AG04450 (cell line): ENCODE measurements around the gene ZNF622. TPM values are rescaled to one million over a fixed set of nuclear protein-coding genes. Genes with fewer than 3 reads are reported as not detected.
A peak's percentile ranks its signal among the peaks of the same experiment; 100 is the strongest.

Source experiments
- CTCF ChIA-PET: fragments of 300-600, 350-600 bp; formaldehyde crosslinking; extraction: SDS; loops from one replicate; lab custom pipeline; 2022; ENCODE audit warnings: antibody characterized with exemption, inconsistent platforms; lab: Charles Lee
- POLR2A ChIA-PET: fragments of 350-600 bp; formaldehyde crosslinking; extraction: SDS; loops from one replicate; lab custom pipeline; 2021; ENCODE audit warnings: antibody characterized with exemption, inconsistent platforms; lab: Yijun Ruan, JAX
- DNase-seq: peaks from one replicate; pipeline ENCODE4 v3.0.0-alpha.2; 2011; ENCODE audit warnings: low read depth, low spot score
- H3K27ac ChIP-seq: one replicate; pipeline ENCODE4 v1.5.1; 2012; ENCODE audit warnings: low read depth, low read length, control low read depth
- H3K27me3 ChIP-seq: one replicate; pipeline ENCODE4 v1.6.0; 2012; ENCODE audit warnings: low read length; ENCODE audit not compliant: control insufficient read depth, insufficient read depth
- H3K4me3 ChIP-seq: 2 replicates; pipeline ENCODE4 v1.5.1; 2011; ENCODE audit warnings: mild to moderate bottlenecking, low read depth, low read length, control low read depth
- H3K9me3 ChIP-seq: 2 replicates; pipeline ENCODE4 v1.5.1; 2012; ENCODE audit warnings: low read length; ENCODE audit not compliant: control insufficient read depth, insufficient read depth
- polyA plus RNA-seq: library from polyadenylated mRNA; depleted of rRNA; stranded (reverse); fragments of >200 nt; gene quantifications from 2 replicates; pipeline ENCODE4 v1.2.3, GENCODE V29; 2011
- TF ChIP-seq, protein P1 (sequence below): IDR thresholded peaks from 2 replicates; pipeline ENCODE4 v1.5.1; 2011; ENCODE audit warnings: low read depth, low read length, control low read depth, inconsistent platforms

Gene ZNF622
- polyA plus RNA-seq, 1 experiment: 21.5 TPM

DNA sequence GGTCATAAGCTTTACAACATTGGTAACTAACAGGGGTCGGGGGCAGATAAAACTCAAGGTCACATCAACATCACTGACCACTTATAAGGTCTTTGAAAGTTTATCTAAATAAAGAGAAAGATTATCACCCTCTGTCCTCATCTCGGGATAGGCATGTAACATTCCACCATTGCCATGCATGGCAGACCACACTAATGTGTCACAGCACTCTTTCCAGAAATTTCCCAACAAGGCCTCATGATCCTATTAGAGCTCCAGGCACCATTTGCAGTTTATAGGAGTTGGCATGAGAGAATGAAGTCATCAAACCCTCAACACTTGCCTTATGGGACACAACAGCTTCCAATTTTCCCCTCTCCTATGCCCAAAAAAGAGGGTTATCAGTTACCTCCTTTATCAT, 31.9 kb upstream of the ZNF622 start:
- no peak for DNase-seq
- CTCF ChIA-PET: no interaction called here
- Histone ChIP-seq H3K4me3 (no peak overlapping the region), H3K27me3 (peaks cover 3% of the 10 kb centered on the region), H3K27ac (no peak overlapping the region), H3K9me3 (peaks cover 5% of the 10 kb centered on the region)
- TF ChIP-seq, protein P1, sequence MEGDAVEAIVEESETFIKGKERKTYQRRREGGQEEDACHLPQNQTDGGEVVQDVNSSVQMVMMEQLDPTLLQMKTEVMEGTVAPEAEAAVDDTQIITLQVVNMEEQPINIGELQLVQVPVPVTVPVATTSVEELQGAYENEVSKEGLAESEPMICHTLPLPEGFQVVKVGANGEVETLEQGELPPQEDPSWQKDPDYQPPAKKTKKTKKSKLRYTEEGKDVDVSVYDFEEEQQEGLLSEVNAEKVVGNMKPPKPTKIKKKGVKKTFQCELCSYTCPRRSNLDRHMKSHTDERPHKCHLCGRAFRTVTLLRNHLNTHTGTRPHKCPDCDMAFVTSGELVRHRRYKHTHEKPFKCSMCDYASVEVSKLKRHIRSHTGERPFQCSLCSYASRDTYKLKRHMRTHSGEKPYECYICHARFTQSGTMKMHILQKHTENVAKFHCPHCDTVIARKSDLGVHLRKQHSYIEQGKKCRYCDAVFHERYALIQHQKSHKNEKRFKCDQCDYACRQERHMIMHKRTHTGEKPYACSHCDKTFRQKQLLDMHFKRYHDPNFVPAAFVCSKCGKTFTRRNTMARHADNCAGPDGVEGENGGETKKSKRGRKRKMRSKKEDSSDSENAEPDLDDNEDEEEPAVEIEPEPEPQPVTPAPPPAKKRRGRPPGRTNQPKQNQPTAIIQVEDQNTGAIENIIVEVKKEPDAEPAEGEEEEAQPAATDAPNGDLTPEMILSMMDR: no peak
- POLR2A ChIA-PET: no interaction called here

- POLR2A ChIA-PET: no interaction called here
- CTCF ChIA-PET: interaction anchor here (0.5 kb wide), 1 partner anchor 205 kb away, joined by 5 read pairs; no protein-coding TSS in a partner anchor
- peaks cover 9% of the 10 kb centered on the region for H3K27me3 ChIP-seq
- no peak overlapping the region for H3K27ac ChIP-seq
- DNase-seq: no peak
- TF ChIP-seq, protein P1: no peak
- no peak overlapping the region for H3K4me3 ChIP-seq
- H3K9me3 ChIP-seq: peaks cover 5% of the 10 kb centered on the region
Measured at GRCh38 chr5:16493261-16493660, 27.7 kb upstream of the ZNF622 start.

DNA sequence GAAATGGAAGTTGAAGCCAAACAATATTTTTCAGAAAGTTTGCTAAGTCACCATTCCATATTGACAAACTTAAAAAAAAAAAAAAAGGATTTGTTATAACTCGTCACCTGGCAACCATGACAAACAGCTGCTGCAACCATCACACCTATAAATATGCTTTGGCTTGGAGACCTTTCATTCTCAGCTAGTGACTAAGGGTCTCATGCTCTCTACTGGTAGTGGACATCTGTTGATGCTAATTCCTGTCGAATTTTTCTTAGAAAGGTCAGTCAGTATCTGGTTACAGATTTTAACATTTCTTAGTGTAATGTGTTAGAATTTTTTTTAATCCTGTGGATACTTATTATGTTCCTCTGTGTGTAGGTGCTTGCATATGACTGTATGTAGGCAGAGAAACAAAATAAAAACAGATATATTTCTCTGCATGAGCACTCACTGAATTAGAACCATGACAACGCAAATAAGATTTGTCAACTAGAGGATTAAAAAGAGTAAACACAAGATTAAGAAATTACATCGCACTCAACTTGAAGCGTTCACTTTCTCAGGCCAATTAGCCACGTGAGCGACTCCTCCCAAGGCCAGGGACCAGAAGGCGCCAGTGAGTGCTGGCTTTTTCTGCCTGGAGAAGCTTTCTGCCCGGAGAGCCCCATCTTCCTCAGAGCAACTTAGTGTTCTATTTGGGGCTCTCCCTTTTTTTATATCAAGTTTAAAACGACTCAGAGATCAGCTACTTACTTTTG, 27.0 kb upstream of the ZNF622 start:
- Histone ChIP-seq H3K9me3 (peaks cover 5% of the 10 kb centered on the region), H3K27me3 (peaks cover 6% of the 10 kb centered on the region), H3K27ac (no peak overlapping the region), H3K4me3 (no peak overlapping the region)
- TF ChIP-seq, protein P1: no peak
- CTCF ChIA-PET: interaction anchor here (0.5 kb wide), 1 partner anchor 206 kb away, joined by 5 read pairs; no protein-coding TSS in a partner anchor
- DNase-seq: peak; percentile 6
- POLR2A ChIA-PET: interaction anchor here (0.6 kb wide), 1 partner anchor 222 kb away, joined by 12 read pairs; no protein-coding TSS in a partner anchor

- no peak for DNase-seq
- H3K27ac ChIP-seq: no peak overlapping the region
- H3K4me3 ChIP-seq: no peak overlapping the region
- H3K27me3 ChIP-seq: peaks cover 16% of the 10 kb centered on the region
- CTCF ChIA-PET: interaction anchor here (0.6 to 2.9 kb wide), 10 partner anchors 10 to 725 kb away, joined by 3 to 72 read pairs (median 5); no protein-coding TSS in a partner anchor
- POLR2A ChIA-PET: no interaction called here
- H3K9me3 ChIP-seq: peaks cover 5% of the 10 kb centered on the region
- TF ChIP-seq, protein P1: no peak
Measured at GRCh38 chr5:16490911-16491310, 25.3 kb upstream of the ZNF622 start.

- POLR2A ChIA-PET: interaction anchor here (0.6 kb wide), 1 partner anchor 406 kb away, joined by 3 read pairs; no protein-coding TSS in a partner anchor
Measured at GRCh38 chr5:16489322-16489791, 23.8 kb upstream of the ZNF622 start.

More at GRCh38 chr5:16489322-16489791, 23.8 kb upstream of the ZNF622 start:
- TF ChIP-seq, protein P1: peak; percentile 77
- no peaks in the 10 kb centered on the region for H3K9me3 ChIP-seq
- no peak overlapping the region for H3K4me3 ChIP-seq
- CTCF ChIA-PET: interaction anchor here (0.8 to 2.9 kb wide), 15 partner anchors 10 to 727 kb away, joined by 3 to 72 read pairs (median 4); no protein-coding TSS in a partner anchor
- H3K27ac ChIP-seq: no peak overlapping the region
- peaks cover 16% of the 10 kb centered on the region for H3K27me3 ChIP-seq
- peak; percentile 18 for DNase-seq
